HepG2 (cell line): ENCODE data around the gene KDELR3. TPM values are rescaled to one million over a fixed set of nuclear protein-coding genes. Genes with fewer than 3 reads are reported as not detected.

Source experiments
- ATAC-seq: fragments of 200-7000 bp; cut with Tn5 transposase; 3 replicates; pipeline ENCODE4 v1.9.1; 2020; ENCODE audit warnings: mild to moderate bottlenecking, moderate library complexity
- BruUV-seq: library from RNA; stranded (reverse); fragments of 400-500 nt; replicated peaks from 2 replicates; lab custom pipeline; 2021; lab: Mats Ljungman, UMichigan
- CTCF ChIA-PET: fragments of 300-600 bp; formaldehyde crosslinking; extraction: SDS; loops from one replicate; lab custom pipeline; 2021; ENCODE audit warnings: low total read pairs, inconsistent platforms, low intra/inter-chr PET ratio; lab: Yijun Ruan, JAX
- POLR2A ChIA-PET: fragments of 350-600 bp; sonication (Branson Sonifier 250); formaldehyde crosslinking; loops from one replicate; lab custom pipeline; 2020; ENCODE audit warnings: antibody characterized with exemption, inconsistent platforms; lab: Yijun Ruan, JAX
- DNase-seq: peaks from one replicate; pipeline ENCODE4 v3.0.0-alpha.2; 2015; ENCODE audit warnings: low spot score
- FAIRE-seq: peaks from 3 replicates; lab custom pipeline; 2011; peaks lifted over from hg19 to GRCh38; lab: Jason Lieb, UNC
- H2AFZ ChIP-seq: one replicate; pipeline ENCODE4 v1.6.1; 2011; ENCODE audit warnings: low read length, inconsistent platforms
- H3K27ac ChIP-seq: fragments of 300-600 bp; 3 replicates; pipeline ENCODE4 v1.8.0; 2011; ENCODE audit warnings: mixed run types, mild to moderate bottlenecking, mixed read lengths, low read length, inconsistent platforms; ENCODE audit not compliant: insufficient read depth; ENCODE audit errors: extremely low read length
- H3K27me3 ChIP-seq, 2 experiments: fragments of 200-600 bp in 1 of 2; 2 replicates in 1 of 2; 3 replicates in 1 of 2; pipeline versions ENCODE4 v1.6.0 to v1.8.0; 2011; ENCODE audit warnings: low read length in 2 of 2, mild to moderate bottlenecking in 2 of 2, moderate library complexity in 2 of 2, inconsistent platforms in 1 of 2; ENCODE audit not compliant: insufficient read depth in 2 of 2, control insufficient read depth in 1 of 2
- H3K36me3 ChIP-seq, 2 experiments: fragments of 200-600 bp in 1 of 2; replicated peaks in 1 of 2; 2 replicates in 1 of 2; 3 replicates in 1 of 2; pipeline versions ENCODE4 v1.5.1 to v1.8.0; 2011; ENCODE audit warnings: low read length in 2 of 2, inconsistent platforms in 1 of 2; ENCODE audit not compliant: insufficient read depth in 2 of 2, control insufficient read depth in 1 of 2
- H3K4me1 ChIP-seq: 2 replicates; pipeline ENCODE4 v1.5.1; 2012; ENCODE audit warnings: low read length, inconsistent platforms; ENCODE audit not compliant: insufficient read depth
- H3K4me2 ChIP-seq: 2 replicates; pipeline ENCODE4 v1.6.0; 2011; ENCODE audit warnings: low read depth, low read length, inconsistent platforms
- H3K4me3 ChIP-seq, 3 experiments: fragments of 200-600 bp in 1 of 3; sonication (generic), shearing (Covaris generic) in 1 of 3; replicated peaks in 1 of 3; 2 replicates each; pipeline ENCODE4 v1.5.1; 2011 to 2016; ENCODE audit warnings: low read length in 3 of 3, inconsistent platforms in 2 of 3, low read depth in 2 of 3, mild to moderate bottlenecking in 2 of 3, control low read depth in 1 of 3, mixed read lengths in 1 of 3; ENCODE audit not compliant: insufficient read depth in 1 of 3
- H3K79me2 ChIP-seq: one replicate; pipeline ENCODE4 v1.6.1; 2011; ENCODE audit warnings: low read length, inconsistent platforms; ENCODE audit not compliant: insufficient read depth
- H3K9ac ChIP-seq: 2 replicates; pipeline ENCODE4 v1.6.0; 2011; ENCODE audit warnings: mild to moderate bottlenecking, low read depth, low read length, inconsistent platforms; ENCODE audit not compliant: insufficient read depth
- H3K9me3 ChIP-seq: 2 replicates; pipeline ENCODE4 v1.5.1; 2012; ENCODE audit warnings: mild to moderate bottlenecking, low read length
- H4K20me1 ChIP-seq: 2 replicates; pipeline ENCODE4 v1.6.0; 2011; ENCODE audit warnings: inconsistent platforms, mild to moderate bottlenecking, low read length, moderate library complexity; ENCODE audit not compliant: insufficient read depth
- DNMT1 ChIP-seq: sonication (generic); formaldehyde crosslinking; IDR thresholded peaks from 2 replicates; pipeline ENCODE4 v1.5.1; 2020; ENCODE audit warnings: mild to moderate bottlenecking, missing genetic modification reagents
- MXI1 ChIP-seq: IDR thresholded peaks from 3 replicates; pipeline ENCODE4 v1.6.1; 2012; ENCODE audit warnings: low read depth, low read length, inconsistent platforms, borderline replicate concordance
- NFKB2 ChIP-seq: sonication (generic); formaldehyde crosslinking; IDR thresholded peaks from 2 replicates; pipeline ENCODE4 v1.4.0; 2020; ENCODE audit warnings: missing genetic modification reagents, borderline replicate concordance
- TOPORS ChIP-seq: sonication (generic); formaldehyde crosslinking; IDR thresholded peaks from 2 replicates; pipeline ENCODE4 v1.8.0; 2023; ENCODE audit warnings: mild to moderate bottlenecking, missing genetic modification reagents
- ZBTB7B ChIP-seq: sonication (generic); formaldehyde crosslinking; IDR thresholded peaks from 2 replicates; pipeline ENCODE4 v1.4.0; 2020; ENCODE audit warnings: missing genetic modification reagents
- ZNF430 ChIP-seq: sonication (generic); formaldehyde crosslinking; IDR thresholded peaks from 2 replicates; pipeline ENCODE4 v1.9.0; 2021; ENCODE audit warnings: mild to moderate bottlenecking, missing genetic modification reagents
- ZNF501 ChIP-seq: sonication (generic); formaldehyde crosslinking; IDR thresholded peaks from 2 replicates; pipeline ENCODE4 v1.5.1; 2020; ENCODE audit warnings: mild to moderate bottlenecking, moderate library complexity, missing genetic modification reagents
- ZNF781 ChIP-seq: sonication (generic); formaldehyde crosslinking; IDR thresholded peaks from 2 replicates; pipeline ENCODE4 v1.5.1; 2020; ENCODE audit warnings: borderline replicate concordance, mild to moderate bottlenecking, missing genetic modification reagents; ENCODE audit errors: not compliant biosample characterization
- WGBS: methylation state at CpG from one replicate; pipeline ENCODE4 v1.1.6; 2017; ENCODE audit warnings: low lambda C conversion rate; 5-methylcytosine and 5-hydroxymethylcytosine counted together
- in situ Hi-C: cut with HindIII; loops from 2 replicates; pipeline ENCODE4 v1.10.0; 2017; ENCODE audit warnings: low pct_unique_long_range_greater_than_20kb; ENCODE audit not compliant: extremely low pct_ligation_motif_present
- intact Hi-C: fragments of 100-400 bp; cut with micrococcal nuclease; formaldehyde crosslinking; loops from one replicate; pipeline ENCODE4 v1.10.0; 2022; ENCODE audit not compliant: unreplicated experiment
- polyA plus RNA-seq, 8 experiments: library from polyadenylated mRNA; depleted of rRNA in 3 of 8; stranded (reverse) in 7 of 8; unstranded in 1 of 8; fragments of >200 nt; fragmentation: Illumina TruSeq in 4 of 8; extraction: Trizol in 4 of 8; gene quantifications; 2 replicates each; pipeline versions ENCODE4 v1.2.1 to v1.2.3, GENCODE V29; 2011 to 2016; ENCODE audit warnings: low read depth in 4 of 8, missing spikeins in 1 of 8, mixed read lengths in 1 of 8; ENCODE audit not compliant: insufficient read depth in 1 of 8
- total RNA-seq, 5 experiments: library from RNA; depleted of rRNA; stranded (reverse); fragments of >200 nt; fragmentation: Illumina TruSeq; extraction: Trizol; gene quantifications; 2 replicates each; pipeline ENCODE4 v1.2.3, GENCODE V29; 2016; ENCODE audit warnings: low read depth in 1 of 5
- TF ChIP-seq, protein P1 (sequence below): sonication (generic); formaldehyde crosslinking; IDR thresholded peaks from 2 replicates; pipeline ENCODE4 v1.4.0; 2020; ENCODE audit warnings: missing genetic modification reagents
- TF ChIP-seq, protein P2 (sequence below): sonication (generic); formaldehyde crosslinking; IDR thresholded peaks from 2 replicates; pipeline ENCODE4 v1.8.1; 2023; ENCODE audit warnings: mild to moderate bottlenecking, moderate library complexity, missing genetic modification reagents
- TF ChIP-seq, protein P3 (sequence below): sonication (generic); formaldehyde crosslinking; IDR thresholded peaks from 2 replicates; pipeline ENCODE4 v1.5.0; 2020; ENCODE audit warnings: missing genetic modification reagents

Gene KDELR3
- total and polyA plus RNA-seq, 2 of the 13 experiments (the other 11 are each of a cell fraction or from before 2014, with no cell fraction given): 24.2 to 65.7 TPM

DNA sequence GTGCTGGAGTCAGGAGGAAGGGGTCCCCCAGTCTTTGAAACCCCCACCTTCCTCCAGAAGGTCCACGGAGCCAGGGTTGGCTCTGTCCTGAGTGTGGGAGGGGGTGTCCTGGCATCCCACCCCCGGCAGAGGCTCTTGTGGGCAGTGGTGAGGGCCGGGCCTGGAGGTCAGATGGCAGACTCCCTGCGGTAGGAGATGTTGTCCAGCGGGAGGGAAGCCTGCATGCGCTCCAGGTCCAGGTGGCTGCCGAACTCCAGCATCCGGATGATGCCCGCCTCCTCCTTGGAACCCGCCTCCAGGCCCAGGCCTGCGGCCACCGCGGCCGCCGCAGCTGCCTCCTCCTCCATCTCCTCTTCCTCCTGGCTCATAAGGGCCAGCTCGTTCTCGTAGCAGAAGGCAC lies 41.3 kb upstream of the KDELR3 start:
- no peaks in the 10 kb centered on the region for H3K36me3 ChIP-seq
- TF ChIP-seq ZNF430 (CRISPR knock-in tag) (no peak), ZNF501 (CRISPR knock-in tag) (no peak), TOPORS (CRISPR knock-in tag) (no peak), NFKB2 (CRISPR knock-in tag) (no peak), ZBTB7B (CRISPR knock-in tag) (no peak), MXI1 (no peak), ZNF781 (CRISPR knock-in tag) (no peak), DNMT1 (CRISPR knock-in tag) (no peak)
- TF ChIP-seq, protein P1, sequence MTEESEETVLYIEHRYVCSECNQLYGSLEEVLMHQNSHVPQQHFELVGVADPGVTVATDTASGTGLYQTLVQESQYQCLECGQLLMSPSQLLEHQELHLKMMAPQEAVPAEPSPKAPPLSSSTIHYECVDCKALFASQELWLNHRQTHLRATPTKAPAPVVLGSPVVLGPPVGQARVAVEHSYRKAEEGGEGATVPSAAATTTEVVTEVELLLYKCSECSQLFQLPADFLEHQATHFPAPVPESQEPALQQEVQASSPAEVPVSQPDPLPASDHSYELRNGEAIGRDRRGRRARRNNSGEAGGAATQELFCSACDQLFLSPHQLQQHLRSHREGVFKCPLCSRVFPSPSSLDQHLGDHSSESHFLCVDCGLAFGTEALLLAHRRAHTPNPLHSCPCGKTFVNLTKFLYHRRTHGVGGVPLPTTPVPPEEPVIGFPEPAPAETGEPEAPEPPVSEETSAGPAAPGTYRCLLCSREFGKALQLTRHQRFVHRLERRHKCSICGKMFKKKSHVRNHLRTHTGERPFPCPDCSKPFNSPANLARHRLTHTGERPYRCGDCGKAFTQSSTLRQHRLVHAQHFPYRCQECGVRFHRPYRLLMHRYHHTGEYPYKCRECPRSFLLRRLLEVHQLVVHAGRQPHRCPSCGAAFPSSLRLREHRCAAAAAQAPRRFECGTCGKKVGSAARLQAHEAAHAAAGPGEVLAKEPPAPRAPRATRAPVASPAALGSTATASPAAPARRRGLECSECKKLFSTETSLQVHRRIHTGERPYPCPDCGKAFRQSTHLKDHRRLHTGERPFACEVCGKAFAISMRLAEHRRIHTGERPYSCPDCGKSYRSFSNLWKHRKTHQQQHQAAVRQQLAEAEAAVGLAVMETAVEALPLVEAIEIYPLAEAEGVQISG (CRISPR knock-in tag): no peak
- TF ChIP-seq, protein P2, sequence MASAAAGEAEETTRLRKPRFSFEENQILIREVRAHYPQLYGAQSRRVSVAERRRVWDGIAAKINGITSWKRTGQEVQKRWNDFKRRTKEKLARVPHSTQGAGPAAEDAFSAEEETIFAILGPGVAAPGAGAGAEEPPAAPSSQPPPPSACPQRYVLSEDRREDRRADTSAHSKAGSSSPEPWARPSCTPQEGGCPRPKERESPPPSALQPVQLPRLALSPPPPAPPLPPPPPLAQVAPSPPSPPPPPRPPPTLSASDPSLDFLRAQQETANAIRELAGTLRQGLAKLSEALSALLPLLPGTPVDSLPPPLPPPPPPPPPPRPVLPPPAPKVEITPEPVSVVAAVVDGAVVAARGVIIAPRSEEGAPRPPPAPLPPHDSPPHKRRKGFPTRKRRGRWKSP: no peak
- TF ChIP-seq, protein P3, sequence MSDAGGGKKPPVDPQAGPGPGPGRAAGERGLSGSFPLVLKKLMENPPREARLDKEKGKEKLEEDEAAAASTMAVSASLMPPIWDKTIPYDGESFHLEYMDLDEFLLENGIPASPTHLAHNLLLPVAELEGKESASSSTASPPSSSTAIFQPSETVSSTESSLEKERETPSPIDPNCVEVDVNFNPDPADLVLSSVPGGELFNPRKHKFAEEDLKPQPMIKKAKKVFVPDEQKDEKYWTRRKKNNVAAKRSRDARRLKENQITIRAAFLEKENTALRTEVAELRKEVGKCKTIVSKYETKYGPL (CRISPR knock-in tag): no peak
- H3K9me3 ChIP-seq: no peaks in the 10 kb centered on the region
- no peak overlapping the region for H3K4me3 ChIP-seq
- H2AFZ ChIP-seq: no peak overlapping the region
- FAIRE-seq (no peak), DNase-seq (no peak), ATAC-seq (no peak)
- H3K79me2 ChIP-seq: no peaks in the 10 kb centered on the region
- 78% methylated on average over 9 of the region's 17 CpGs for WGBS
- intact Hi-C loops (no loop called here), in situ Hi-C loops (no loop called here)
- H4K20me1 ChIP-seq: no peaks in the 10 kb centered on the region
- H3K27ac ChIP-seq: no peak overlapping the region
- peaks cover 32% of the 10 kb centered on the region for H3K4me1 ChIP-seq
- H3K9ac ChIP-seq: no peak overlapping the region
- BruUV-seq: no TSS peak
- no peak overlapping the region for H3K4me2 ChIP-seq
- peaks cover 2 to 5% of the 10 kb centered on the region in 2 experiments; a peak in 1 of 5 replicates for H3K27me3 ChIP-seq
- CTCF ChIA-PET: no interaction called here
- POLR2A ChIA-PET: no interaction called here
